ENCODE measurements around the gene KIAA1671. TPM values are rescaled to one million over a fixed set of nuclear protein-coding genes. Genes with fewer than 3 reads are reported as not detected.

Gene KIAA1671
- total and polyA plus RNA-seq, 4 donors = 21.7 to 55.2 (median 25.8) TPM

DNA sequence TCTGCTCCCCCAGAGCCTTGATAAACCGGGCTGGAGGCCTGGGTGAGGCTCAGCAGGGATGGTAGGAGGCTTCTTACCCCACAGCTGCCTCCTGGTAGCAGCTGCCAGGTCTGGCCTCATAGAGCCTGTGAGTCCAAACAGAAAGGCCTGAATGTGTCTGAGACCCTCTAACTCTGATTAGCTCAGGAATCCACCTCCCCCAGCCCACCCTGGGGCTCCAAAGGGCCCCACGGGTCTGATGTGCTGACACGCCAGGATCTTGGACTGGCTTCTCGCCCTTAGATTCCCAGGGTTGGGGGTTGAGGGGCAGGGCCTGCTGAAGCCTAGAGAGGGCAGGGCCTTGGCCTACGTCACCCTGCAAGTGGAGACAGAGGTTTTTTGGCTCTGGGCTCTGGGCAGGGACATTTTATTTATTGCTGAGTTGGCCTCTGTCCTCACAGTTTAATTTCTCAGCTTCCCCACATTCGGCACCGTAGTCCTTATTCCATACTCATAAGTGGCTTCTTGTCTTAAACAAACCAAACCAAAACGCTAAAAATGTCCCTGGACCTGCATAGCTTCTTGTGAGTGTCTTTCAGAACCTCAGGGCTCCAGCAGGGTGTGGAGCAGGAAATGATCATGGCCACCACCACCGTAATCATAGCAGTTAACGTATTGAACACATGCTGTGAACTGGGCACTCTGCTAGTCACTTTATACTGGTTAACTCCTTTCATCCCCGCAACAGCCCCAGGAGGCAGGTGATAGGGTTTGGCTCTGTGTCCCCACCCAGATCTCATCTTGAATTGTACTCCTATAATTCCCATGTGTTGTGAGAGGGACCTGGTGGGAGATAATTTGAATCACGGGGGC, 25.1 kb downstream of the KIAA1671 start:
- DNase-seq (ENCODE audit: low read depth in 4 of 6, low spot score in 6 of 6) = peak in 1 of 6 donors; percentile 62
- WGBS (ENCODE audit: insufficient coverage) = 47% methylated on average over 9 of the region's 12 CpGs
- Histone ChIP-seq H3K27ac (ENCODE audit: low read depth, low read length) (peak overlapping the region; percentile 91), H3K4me3 (ENCODE audit: low read depth, low read length) (no peak overlapping the region), H3K36me3 (ENCODE audit: control insufficient read depth, insufficient read depth, low read length) (no peaks in the 10 kb centered on the region), H3K4me1 (ENCODE audit: control insufficient read depth, insufficient read depth, low read length) (peaks cover 34% of the 10 kb centered on the region), H3K9me3 (ENCODE audit: control insufficient read depth, insufficient read depth, low read length) (no peaks in the 10 kb centered on the region), H3K27me3 (ENCODE audit: control insufficient read depth, insufficient read depth, low read length) (no peaks in the 10 kb centered on the region)

DNA sequence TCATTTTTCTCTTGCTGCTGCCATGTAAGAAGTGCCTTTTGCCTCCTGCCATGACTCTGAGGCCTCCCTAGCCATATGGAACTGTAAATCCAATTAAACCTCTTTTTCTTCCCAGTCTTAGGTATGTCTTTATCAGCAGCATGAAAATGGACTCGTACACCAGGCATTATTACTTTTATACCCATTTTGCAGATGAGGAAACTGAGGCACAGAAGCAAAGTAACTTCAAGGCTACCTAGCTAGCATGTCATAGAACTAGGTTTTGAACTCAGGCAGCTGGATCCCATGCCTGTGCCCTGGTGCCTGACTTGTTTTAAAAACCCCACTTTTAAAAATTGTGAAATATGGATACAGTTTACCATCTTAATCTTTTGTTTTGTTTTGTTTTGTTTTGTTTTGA, 25.8 kb downstream of the KIAA1671 start:
- Histone ChIP-seq H3K27ac (ENCODE audit: low read depth, low read length) (peak overlapping the region; percentile 91), H3K9me3 (ENCODE audit: control insufficient read depth, insufficient read depth, low read length) (no peaks in the 10 kb centered on the region), H3K4me1 (ENCODE audit: control insufficient read depth, insufficient read depth, low read length) (peaks cover 39% of the 10 kb centered on the region), H3K27me3 (ENCODE audit: control insufficient read depth, insufficient read depth, low read length) (no peaks in the 10 kb centered on the region), H3K4me3 (ENCODE audit: low read depth, low read length) (no peak overlapping the region), H3K36me3 (ENCODE audit: control insufficient read depth, insufficient read depth, low read length) (no peaks in the 10 kb centered on the region)
- 100% methylated on average over 1 of the region's 1 CpG for WGBS (ENCODE audit: insufficient coverage)
- no peak for DNase-seq (ENCODE audit: low read depth in 4 of 6, low spot score in 6 of 6)

DNA sequence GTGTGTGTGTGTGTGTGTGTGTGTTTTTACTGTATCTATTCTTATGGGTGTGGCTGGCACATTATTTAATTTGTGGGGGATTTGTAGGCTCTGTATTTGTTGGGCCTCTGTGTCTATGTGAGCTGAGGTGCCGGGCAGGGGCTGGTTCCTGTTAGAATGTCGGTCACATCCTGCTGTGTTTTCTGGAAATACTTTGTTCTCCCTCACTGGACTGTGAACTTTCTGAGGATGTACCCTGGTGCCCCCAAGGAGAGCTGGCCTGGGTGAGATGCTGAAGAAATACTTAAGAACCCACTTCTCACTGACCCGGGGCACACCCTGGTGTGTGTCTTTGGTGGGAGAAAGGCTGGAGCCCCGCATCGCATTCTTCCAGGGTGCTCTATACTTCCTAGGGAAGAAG, 28.6 kb downstream of the KIAA1671 start:
- no peak for DNase-seq (ENCODE audit: low read depth in 4 of 6, low spot score in 6 of 6)
- Histone ChIP-seq H3K4me3 (ENCODE audit: low read depth, low read length) (no peak overlapping the region), H3K27ac (ENCODE audit: low read depth, low read length) (no peak overlapping the region), H3K9me3 (ENCODE audit: control insufficient read depth, insufficient read depth, low read length) (peaks cover 2% of the 10 kb centered on the region), H3K27me3 (ENCODE audit: control insufficient read depth, insufficient read depth, low read length) (no peaks in the 10 kb centered on the region), H3K36me3 (ENCODE audit: control insufficient read depth, insufficient read depth, low read length) (no peaks in the 10 kb centered on the region), H3K4me1 (ENCODE audit: control insufficient read depth, insufficient read depth, low read length) (peaks cover 45% of the 10 kb centered on the region)
- 72% methylated on average over 5 of the region's 5 CpGs for whole genome bisulfite sequencing (ENCODE audit: insufficient coverage)

DNA sequence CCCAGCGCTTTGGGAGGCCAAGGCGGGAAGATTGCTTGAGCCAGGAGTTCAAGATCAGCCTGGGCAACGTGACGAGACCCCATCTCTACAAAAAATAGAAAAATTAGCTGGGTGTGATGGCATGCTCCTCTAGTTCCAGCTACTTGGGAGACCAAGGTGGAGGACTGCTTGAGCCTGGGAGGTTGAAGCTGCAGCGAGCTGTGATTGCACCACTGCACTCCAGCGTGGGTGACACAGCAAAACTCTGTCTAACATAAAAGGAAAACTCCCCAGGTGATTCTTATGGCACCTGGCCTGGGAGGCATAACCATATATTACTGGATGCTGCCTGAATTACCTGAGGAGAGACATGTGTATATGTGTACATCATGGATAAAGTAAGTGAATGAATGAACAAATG, 29.1 kb downstream of the KIAA1671 start:
- H3K27me3 ChIP-seq (ENCODE audit: control insufficient read depth, insufficient read depth, low read length) = no peaks in the 10 kb centered on the region
- no peak overlapping the region for H3K27ac ChIP-seq (ENCODE audit: low read depth, low read length)
- no peaks in the 10 kb centered on the region for H3K36me3 ChIP-seq (ENCODE audit: control insufficient read depth, insufficient read depth, low read length)
- 84% methylated on average over 5 of the region's 6 CpGs for WGBS (ENCODE audit: insufficient coverage)
- no peak for DNase-seq (ENCODE audit: low read depth in 4 of 6, low spot score in 6 of 6)
- H3K9me3 ChIP-seq (ENCODE audit: control insufficient read depth, insufficient read depth, low read length) = peaks cover 2% of the 10 kb centered on the region
- H3K4me3 ChIP-seq (ENCODE audit: low read depth, low read length) = no peak overlapping the region
- H3K4me1 ChIP-seq (ENCODE audit: control insufficient read depth, insufficient read depth, low read length) = peaks cover 39% of the 10 kb centered on the region

DNA sequence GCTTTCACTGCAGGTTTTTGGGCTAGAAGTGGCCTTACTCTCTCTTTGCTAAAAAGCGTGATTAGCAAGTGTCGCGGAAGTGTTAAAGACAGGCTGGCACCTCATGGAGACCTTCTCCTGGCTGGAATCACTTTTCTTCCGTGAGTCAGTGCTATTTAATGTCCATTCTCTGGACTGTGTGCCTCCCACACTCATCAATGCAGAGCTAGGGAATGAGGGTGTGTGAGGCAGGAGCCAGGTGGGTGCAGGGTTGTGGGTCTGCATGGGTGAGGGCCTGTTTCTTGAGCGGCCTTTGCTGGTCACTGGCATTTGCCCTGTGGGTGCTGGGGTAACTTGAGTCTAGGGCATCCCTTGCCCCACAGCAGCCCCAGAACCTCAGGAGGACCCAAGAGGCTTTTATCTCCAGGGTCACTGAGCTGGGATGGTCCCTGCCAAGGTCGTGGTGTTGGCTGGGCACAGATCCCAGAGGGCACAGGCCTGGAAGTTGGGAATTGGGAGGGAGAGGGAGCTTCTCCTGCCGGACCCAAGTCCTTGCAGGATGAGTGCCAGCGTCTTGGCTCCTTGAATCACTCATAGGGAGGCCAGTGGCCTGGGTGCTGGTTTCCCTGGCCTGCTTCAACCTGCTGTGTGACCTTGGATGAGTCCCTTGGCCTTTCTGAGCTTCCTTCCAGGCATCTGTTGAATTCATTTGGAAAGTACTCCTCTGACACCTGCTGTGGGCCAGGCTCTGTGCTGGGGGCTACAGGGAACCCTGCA, 30.0 kb downstream of the KIAA1671 start:
- H3K9me3 ChIP-seq (ENCODE audit: control insufficient read depth, insufficient read depth, low read length) = peaks cover 2% of the 10 kb centered on the region
- 76% methylated on average over 8 of the region's 8 CpGs for WGBS (ENCODE audit: insufficient coverage)
- H3K4me1 ChIP-seq (ENCODE audit: control insufficient read depth, insufficient read depth, low read length) = peaks cover 31% of the 10 kb centered on the region
- H3K27me3 ChIP-seq (ENCODE audit: control insufficient read depth, insufficient read depth, low read length) = no peaks in the 10 kb centered on the region
- H3K4me3 ChIP-seq (ENCODE audit: low read depth, low read length) = no peak overlapping the region
- no peaks in the 10 kb centered on the region for H3K36me3 ChIP-seq (ENCODE audit: control insufficient read depth, insufficient read depth, low read length)
- peak overlapping the region; percentile 73 for H3K27ac ChIP-seq (ENCODE audit: low read depth, low read length)
- DNase-seq (ENCODE audit: low read depth in 4 of 6, low spot score in 6 of 6) = no peak

DNA sequence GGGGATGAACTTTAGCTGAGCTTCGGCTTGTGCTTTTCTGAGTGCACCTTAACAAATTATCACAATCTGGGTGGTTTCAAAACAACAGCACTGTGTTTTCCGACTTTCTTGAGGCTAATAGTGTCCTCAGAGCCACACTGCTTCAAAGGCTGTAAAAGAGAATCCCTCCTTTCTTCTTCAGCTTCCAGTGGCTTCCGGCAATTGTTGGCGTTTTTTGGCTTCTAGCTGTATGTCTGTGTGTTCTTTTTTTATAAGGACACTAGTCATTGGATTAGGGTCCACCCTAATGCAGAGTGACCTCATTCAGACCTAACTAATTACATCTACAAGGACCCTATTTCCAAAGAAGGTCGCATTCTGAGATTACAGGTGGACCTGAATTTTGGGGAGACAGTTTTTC, 30.6 kb downstream of the KIAA1671 start:
- no CpG with 5 or more reads among the region's 5 CpGs for WGBS (ENCODE audit: insufficient coverage)
- peaks cover 2% of the 10 kb centered on the region for H3K9me3 ChIP-seq (ENCODE audit: control insufficient read depth, insufficient read depth, low read length)
- H3K27ac ChIP-seq (ENCODE audit: low read depth, low read length) = peak overlapping the region; percentile 73

DNA sequence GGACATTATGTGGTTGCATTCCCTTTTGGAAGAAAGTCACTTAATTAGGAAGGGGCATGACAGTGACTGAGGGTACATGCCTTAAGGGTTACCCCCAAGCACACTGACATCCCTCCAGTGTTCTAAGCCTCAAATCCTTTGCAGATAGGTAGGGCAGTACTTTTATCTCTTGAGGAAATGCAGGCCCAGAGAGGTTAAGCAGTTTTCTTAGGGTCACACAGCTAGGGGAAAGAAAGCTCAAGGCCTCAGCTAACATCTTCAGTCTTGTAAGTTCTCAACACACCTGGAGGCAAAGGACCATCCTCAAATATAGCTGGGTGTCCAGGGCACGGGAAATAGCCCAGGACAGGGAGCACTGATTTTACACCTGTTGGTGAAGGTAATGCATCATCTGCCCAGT, 31.6 kb downstream of the KIAA1671 start:
- Histone ChIP-seq H3K4me3 (ENCODE audit: low read depth, low read length) (no peak overlapping the region), H3K27me3 (ENCODE audit: control insufficient read depth, insufficient read depth, low read length) (no peaks in the 10 kb centered on the region), H3K4me1 (ENCODE audit: control insufficient read depth, insufficient read depth, low read length) (peaks cover 30% of the 10 kb centered on the region), H3K9me3 (ENCODE audit: control insufficient read depth, insufficient read depth, low read length) (peaks cover 2% of the 10 kb centered on the region), H3K27ac (ENCODE audit: low read depth, low read length) (no peak overlapping the region), H3K36me3 (ENCODE audit: control insufficient read depth, insufficient read depth, low read length) (no peaks in the 10 kb centered on the region)
- no CpG with 5 or more reads among the region's 1 CpG for WGBS (ENCODE audit: insufficient coverage)
- no peak for DNase-seq (ENCODE audit: low read depth in 4 of 6, low spot score in 6 of 6)

More for the DNA sequence above, 30.6 kb downstream of the KIAA1671 start:
- H3K36me3 ChIP-seq (ENCODE audit: control insufficient read depth, insufficient read depth, low read length) = no peaks in the 10 kb centered on the region
- H3K27me3 ChIP-seq (ENCODE audit: control insufficient read depth, insufficient read depth, low read length) = no peaks in the 10 kb centered on the region
- no peak overlapping the region for H3K4me3 ChIP-seq (ENCODE audit: low read depth, low read length)
- H3K4me1 ChIP-seq (ENCODE audit: control insufficient read depth, insufficient read depth, low read length) = peaks cover 28% of the 10 kb centered on the region
- DNase-seq (ENCODE audit: low read depth in 4 of 6, low spot score in 6 of 6) = no peak

DNA sequence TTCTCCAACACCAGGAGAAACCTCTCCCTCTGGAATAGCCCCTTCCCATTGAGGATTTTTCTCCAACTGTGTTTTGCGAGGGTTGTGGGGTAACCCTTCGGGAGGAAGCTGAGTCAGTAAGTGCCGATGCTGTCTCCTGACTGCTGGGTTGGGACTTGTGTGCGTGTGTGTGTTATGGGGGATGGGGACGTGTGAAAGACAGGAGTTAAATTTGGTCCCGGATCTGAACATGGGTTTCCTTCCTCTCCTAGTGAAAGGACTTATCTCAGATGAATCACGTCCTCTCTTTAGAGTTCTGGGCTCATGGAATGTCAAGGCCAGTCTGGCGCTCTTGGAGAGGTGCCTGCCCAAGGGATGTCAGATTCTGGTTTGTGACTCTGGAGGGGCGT, 33.3 kb downstream of the KIAA1671 start:
- Histone ChIP-seq H3K36me3 (ENCODE audit: control insufficient read depth, insufficient read depth, low read length) (peaks cover 3% of the 10 kb centered on the region), H3K27me3 (ENCODE audit: control insufficient read depth, insufficient read depth, low read length) (no peaks in the 10 kb centered on the region), H3K4me3 (ENCODE audit: low read depth, low read length) (peak overlapping the region; percentile 12), H3K4me1 (ENCODE audit: control insufficient read depth, insufficient read depth, low read length) (peaks cover 43% of the 10 kb centered on the region), H3K27ac (ENCODE audit: low read depth, low read length) (peak overlapping the region; percentile 81), H3K9me3 (ENCODE audit: control insufficient read depth, insufficient read depth, low read length) (peaks cover 2% of the 10 kb centered on the region)
- 91% methylated on average over 5 of the region's 9 CpGs for WGBS (ENCODE audit: insufficient coverage)
- DNase-seq (ENCODE audit: low read depth in 4 of 6, low spot score in 6 of 6) = no peak

DNA sequence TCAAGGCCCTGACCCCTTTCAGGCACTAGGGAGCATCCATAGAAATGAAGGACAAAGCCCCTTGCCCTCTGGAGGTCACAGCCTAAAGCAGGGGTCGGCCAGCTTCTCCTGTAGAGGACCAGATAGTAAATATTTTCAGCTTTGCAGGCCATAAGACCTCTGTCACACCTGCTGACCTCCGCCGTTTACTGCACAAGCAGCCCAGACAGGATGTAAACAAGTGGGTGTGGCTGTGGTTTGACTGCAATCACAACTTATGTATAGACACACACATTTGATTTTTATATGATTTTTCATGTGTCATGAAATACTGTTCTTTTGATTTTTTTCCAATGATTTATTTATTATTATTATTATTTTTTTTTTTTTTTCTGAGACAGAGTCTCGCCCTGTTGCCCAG, 34.3 kb downstream of the KIAA1671 start:
- no peak for DNase-seq (ENCODE audit: low read depth in 4 of 6, low spot score in 6 of 6)
- Histone ChIP-seq H3K4me1 (ENCODE audit: control insufficient read depth, insufficient read depth, low read length) (peaks cover 43% of the 10 kb centered on the region), H3K4me3 (ENCODE audit: low read depth, low read length) (no peak overlapping the region), H3K36me3 (ENCODE audit: control insufficient read depth, insufficient read depth, low read length) (peaks cover 3% of the 10 kb centered on the region), H3K27me3 (ENCODE audit: control insufficient read depth, insufficient read depth, low read length) (no peaks in the 10 kb centered on the region), H3K27ac (ENCODE audit: low read depth, low read length) (no peak overlapping the region), H3K9me3 (ENCODE audit: control insufficient read depth, insufficient read depth, low read length) (peaks cover 2% of the 10 kb centered on the region)
- 100% methylated on average over 2 of the region's 4 CpGs for WGBS (ENCODE audit: insufficient coverage)
